ENCODE results near the gene CFAP298. TPM values are rescaled to one million over a fixed set of nuclear protein-coding genes. Genes with fewer than 3 reads are reported as not detected.
A peak's percentile ranks its signal among the peaks of the same experiment; 100 is the strongest.

The CFAP298 gene
- total RNA-seq, 1 experiment from 2014 or later = 83.8 TPM

- in situ Hi-C loops (cut with HindIII; ENCODE audit: low sequenced_read_pairs) = no loop called here
- DNase-seq (ENCODE audit: low spot score) = peak; percentile 61
Measured at GRCh38 chr21:32602099-32602498, 10.1 kb downstream of the CFAP298 start.

- DNase-seq (ENCODE audit: low spot score) = no peak
- in situ Hi-C loops (cut with HindIII; ENCODE audit: low sequenced_read_pairs) = no loop called here
Measured at GRCh38 chr21:32599526-32599925, 12.7 kb downstream of the CFAP298 start.

GRCh38 chr21:32599091-32599490, 13.1 kb downstream of the CFAP298 start:
- DNase-seq (ENCODE audit: low spot score) = no peak
- in situ Hi-C loops (cut with HindIII; ENCODE audit: low sequenced_read_pairs) = no loop called here

GRCh38 chr21:32597205-32597604, 15.0 kb downstream of the CFAP298 start:
- in situ Hi-C loops (cut with HindIII; ENCODE audit: low sequenced_read_pairs) = no loop called here
- DNase-seq (ENCODE audit: low spot score) = no peak

GRCh38 chr21:32595431-32595830, 16.7 kb downstream of the CFAP298 start:
- no peak for DNase-seq (ENCODE audit: low spot score)

GRCh38 chr21:32593690-32594089, 18.5 kb downstream of the CFAP298 start:
- in situ Hi-C loops (cut with HindIII; ENCODE audit: low sequenced_read_pairs) = no loop called here
- DNase-seq (ENCODE audit: low spot score) = no peak

More at GRCh38 chr21:32595431-32595830, 16.7 kb downstream of the CFAP298 start:
- in situ Hi-C loops (cut with HindIII; ENCODE audit: low sequenced_read_pairs) = no loop called here

GRCh38 chr21:32592929-32593502, 19.2 kb downstream of the CFAP298 start:
- in situ Hi-C loops (cut with HindIII; ENCODE audit: low sequenced_read_pairs) = no loop called here
- DNase-seq (ENCODE audit: low spot score) = no peak

- in situ Hi-C loops (cut with HindIII; ENCODE audit: low sequenced_read_pairs) = no loop called here
- DNase-seq (ENCODE audit: low spot score) = no peak
Measured at GRCh38 chr21:32590130-32590529, 22.0 kb downstream of the CFAP298 start.

- in situ Hi-C loops (cut with HindIII; ENCODE audit: low sequenced_read_pairs) = no loop called here
- no peak for DNase-seq (ENCODE audit: low spot score)
Measured at GRCh38 chr21:32587651-32588050, 24.5 kb downstream of the CFAP298 start.

GRCh38 chr21:32587120-32587519, 25.1 kb downstream of the CFAP298 start:
- DNase-seq (ENCODE audit: low spot score) = no peak
- in situ Hi-C loops (cut with HindIII; ENCODE audit: low sequenced_read_pairs) = no loop called here

- DNase-seq (ENCODE audit: low spot score) = no peak
- in situ Hi-C loops (cut with HindIII; ENCODE audit: low sequenced_read_pairs) = no loop called here
Measured at GRCh38 chr21:32585970-32586369, 26.2 kb downstream of the CFAP298 start.

GRCh38 chr21:32585042-32585710, 27.0 kb downstream of the CFAP298 start, which contains the start of gene TCP10L:
Gene TCP10L, minus strand, starts transcription at chr21:32585523. Its CDS starts 1,219 bp downstream, at chr21:32584304.
- in situ Hi-C loops (cut with HindIII; ENCODE audit: low sequenced_read_pairs) = no loop called here
- no peak for DNase-seq (ENCODE audit: low spot score)

- DNase-seq (ENCODE audit: low spot score) = no peak
- in situ Hi-C loops (cut with HindIII; ENCODE audit: low sequenced_read_pairs) = no loop called here
Measured at GRCh38 chr21:32584472-32584871, 27.7 kb downstream of the CFAP298 start.

GRCh38 chr21:32581732-32582131, 30.4 kb downstream of the CFAP298 start:
- no peak for DNase-seq (ENCODE audit: low spot score)
- in situ Hi-C loops (cut with HindIII; ENCODE audit: low sequenced_read_pairs) = no loop called here

GRCh38 chr21:32580949-32581348, 31.2 kb downstream of the CFAP298 start:
- no peak for DNase-seq (ENCODE audit: low spot score)
- in situ Hi-C loops (cut with HindIII; ENCODE audit: low sequenced_read_pairs) = no loop called here

GRCh38 chr21:32578107-32578691, 34.0 kb downstream of the CFAP298 start:
- DNase-seq (ENCODE audit: low spot score) = no peak
- in situ Hi-C loops (cut with HindIII; ENCODE audit: low sequenced_read_pairs) = no loop called here

GRCh38 chr21:32576011-32576410, 36.2 kb downstream of the CFAP298 start:
- no peak for DNase-seq (ENCODE audit: low spot score)
- in situ Hi-C loops (cut with HindIII; ENCODE audit: low sequenced_read_pairs) = no loop called here

GRCh38 chr21:32574946-32575925, 36.9 kb downstream of the CFAP298 start:
- DNase-seq (ENCODE audit: low spot score) = no peak
- in situ Hi-C loops (cut with HindIII; ENCODE audit: low sequenced_read_pairs) = no loop called here

GRCh38 chr21:32572574-32573420, 39.4 kb downstream of the CFAP298 start:
- in situ Hi-C loops (cut with HindIII; ENCODE audit: low sequenced_read_pairs) = no loop called here
- no peak for DNase-seq (ENCODE audit: low spot score)

Data from G401 (cell line).